ENCODE results near the gene THEM4. TPM values are rescaled to one million over a fixed set of nuclear protein-coding genes. Genes with fewer than 3 reads are reported as not detected.
A peak's percentile ranks its signal among the peaks of the same experiment; 100 is the strongest.

Gene THEM4
- total RNA-seq, 3 donors from 2014 or later (not counting 1 experiment from before 2014, with no cell fraction given), result 11.9 to 16.2 (median 15.5) TPM

- DNase-seq (no peak), ATAC-seq (no peak)
- Mint-ChIP-seq H3K36me3 (no peaks in the 10 kb centered on the region), H3K4me3 (peak overlapping the region; percentile 86), H3K9me3 (no peaks in the 10 kb centered on the region), H3K4me1 (peaks cover 33 to 40% of the 10 kb centered on the region in 2 donors), H3K27me3 (ENCODE audit: low read depth in 2 of 2) (peaks cover 10 to 30% of the 10 kb centered on the region in 2 donors), H3K27ac (peak overlapping the region in 1 of 2 donors; percentile 85)
- Histone ChIP-seq H3K9me3 (ENCODE audit: control insufficient read depth, insufficient read depth, low read length) (no peaks in the 10 kb centered on the region), H3K27ac (ENCODE audit: low read length) (peak overlapping the region; percentile 19), H3K4me3 (ENCODE audit: low read length) (no peak overlapping the region), H3K27me3 (ENCODE audit: control insufficient read depth, insufficient read depth, low read length) (peaks cover 5% of the 10 kb centered on the region), H3K4me1 (ENCODE audit: control insufficient read depth, insufficient read depth, low read length) (peaks cover 37% of the 10 kb centered on the region), H3K36me3 (ENCODE audit: control insufficient read depth, insufficient read depth, low read length) (no peaks in the 10 kb centered on the region)
- intact Hi-C loops (cut with micrococcal nuclease), result no loop called here
- TF ChIP-seq CTCF (IDR thresholded peaks at IDR 0.05), result no peak
Measured at GRCh38 chr1:151840421-151840820, 68.9 kb downstream of the THEM4 start.

DNA sequence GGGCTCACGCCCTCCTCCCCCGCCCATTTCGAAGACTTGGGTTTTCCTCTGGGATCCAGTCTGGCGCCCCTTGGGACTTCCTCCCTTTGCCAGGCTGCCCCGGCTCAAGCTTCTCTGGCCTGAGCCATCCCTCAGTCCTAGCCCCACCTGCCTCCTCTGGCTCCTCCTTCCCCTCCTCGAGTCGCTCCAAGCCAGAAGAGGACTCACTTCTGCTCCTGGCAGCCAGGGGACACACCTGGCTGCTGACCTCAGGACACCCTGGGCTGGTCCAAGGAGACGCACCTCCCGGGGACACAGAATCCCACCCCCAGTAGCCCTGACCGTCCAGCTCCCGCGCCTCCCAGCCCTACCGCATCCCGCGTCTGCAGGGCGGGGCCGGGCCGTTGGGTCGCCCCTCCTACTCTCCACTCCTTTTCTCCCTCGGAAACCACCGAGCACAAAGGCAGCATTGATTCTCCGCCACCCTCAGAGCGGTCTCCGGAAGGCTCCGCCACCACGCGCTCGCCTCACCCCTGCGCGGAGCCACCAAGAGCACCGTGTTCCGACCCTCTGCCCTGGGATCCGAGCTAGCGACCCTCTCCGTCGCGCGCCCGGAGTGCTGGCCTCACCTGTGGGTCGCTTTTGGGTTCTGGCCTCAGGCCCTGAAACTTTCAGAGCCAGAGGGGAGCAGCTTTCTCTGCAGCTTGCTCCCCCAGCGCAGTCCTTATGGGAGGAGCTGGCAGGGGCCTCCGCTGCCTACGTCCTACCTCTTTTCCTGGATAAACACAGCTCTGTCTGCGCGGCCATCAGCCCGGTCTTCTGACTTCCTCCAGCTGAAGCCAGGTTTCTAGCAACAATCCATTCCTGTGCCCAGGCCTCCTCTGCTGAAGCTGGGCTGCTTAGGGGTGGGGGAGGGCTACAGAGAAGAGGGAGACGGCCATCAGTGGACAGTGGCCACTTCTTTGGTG, 69.6 kb downstream of the THEM4 start, which contains the start of gene C2CD4D:
TSS of gene C2CD4D (minus strand) at position 364 of the 947 bp plus-strand sequence. CDS start 831 bp downstream, outside the sequence.
- Histone ChIP-seq H3K27me3 (ENCODE audit: control insufficient read depth, insufficient read depth, low read length) (peaks cover 5% of the 10 kb centered on the region), H3K4me1 (ENCODE audit: control insufficient read depth, insufficient read depth, low read length) (peaks cover 42% of the 10 kb centered on the region), H3K27ac (ENCODE audit: low read length) (peak within 1 kb of the TSS; percentile 57), H3K4me3 (ENCODE audit: low read length) (peak within 1 kb of the TSS; percentile 47), H3K9me3 (ENCODE audit: control insufficient read depth, insufficient read depth, low read length) (no peaks in the 10 kb centered on the region), H3K36me3 (ENCODE audit: control insufficient read depth, insufficient read depth, low read length) (no peaks in the 10 kb centered on the region)
- Mint-ChIP-seq H3K36me3 (no peaks in the 10 kb centered on the region), H3K4me1 (peaks cover 33 to 40% of the 10 kb centered on the region in 2 donors), H3K9me3 (no peaks in the 10 kb centered on the region), H3K4me3 (peak within 1 kb of the TSS; percentile 86), H3K27ac (peak within 1 kb of the TSS; percentile 75 to 85), H3K27me3 (ENCODE audit: low read depth in 2 of 2) (peaks cover 3 to 27% of the 10 kb centered on the region in 2 donors)
- DNase-seq, result peak; percentile 49 to 90
- no peak for TF ChIP-seq CTCF (IDR thresholded peaks at IDR 0.05)
- intact Hi-C loops (cut with micrococcal nuclease), result loop anchor here (5.0 kb wide), 1 partner anchor 307 kb away; no protein-coding TSS in a partner anchor
- 6% methylated on average over 47 of the region's 47 CpGs for WGBS (ENCODE audit: insufficient coverage)
- peak; percentile 74 to 79 (median 76) for ATAC-seq

GRCh38 chr1:151839082-151839412, 70.3 kb downstream of the THEM4 start:
- 18% methylated on average over 16 of the region's 16 CpGs for WGBS (ENCODE audit: insufficient coverage)
- Histone ChIP-seq H3K4me1 (ENCODE audit: control insufficient read depth, insufficient read depth, low read length) (peaks cover 48% of the 10 kb centered on the region), H3K36me3 (ENCODE audit: control insufficient read depth, insufficient read depth, low read length) (no peaks in the 10 kb centered on the region), H3K9me3 (ENCODE audit: control insufficient read depth, insufficient read depth, low read length) (no peaks in the 10 kb centered on the region), H3K4me3 (ENCODE audit: low read length) (peak overlapping the region; percentile 47), H3K27ac (ENCODE audit: low read length) (peak overlapping the region; percentile 57), H3K27me3 (ENCODE audit: control insufficient read depth, insufficient read depth, low read length) (peaks cover 5% of the 10 kb centered on the region)
- Mint-ChIP-seq H3K27me3 (ENCODE audit: low read depth in 2 of 2) (peaks cover 0 to 22% of the 10 kb centered on the region in 2 donors), H3K9me3 (no peaks in the 10 kb centered on the region), H3K27ac (peak overlapping the region in 1 of 2 donors; percentile 85), H3K4me3 (peak overlapping the region; percentile 68), H3K4me1 (peaks cover 33 to 40% of the 10 kb centered on the region in 2 donors), H3K36me3 (no peaks in the 10 kb centered on the region)
- intact Hi-C loops (cut with micrococcal nuclease), result loop anchor here (5.0 kb wide), 1 partner anchor 307 kb away; no protein-coding TSS in a partner anchor
- DNase-seq, result peak in 1 of 2 donors; percentile 25
- no peak for TF ChIP-seq CTCF (IDR thresholded peaks at IDR 0.05)
- no peak for ATAC-seq
